SH-SY5Y (cell line): ENCODE results near the gene HOXD13.

Source experiments
- GATA2 ChIP-seq: IDR thresholded peaks from 2 replicates; pipeline ENCODE4 v1.6.1; 2011; ENCODE audit warnings: mild to moderate bottlenecking, low read depth, low read length
- GATA3 ChIP-seq: IDR thresholded peaks from 2 replicates; pipeline ENCODE4 v1.6.1; 2011; ENCODE audit warnings: low read depth, mild to moderate bottlenecking, low read length, moderate library complexity

GRCh38 chr2:176084611-176085119 is 7.9 kb upstream of the HOXD13 start:
- TF ChIP-seq GATA2 = no peak
- no peak for TF ChIP-seq GATA3
